HG02885 (cell line): ENCODE results near the gene ACTL8.

Source experiments
- ATAC-seq: cut with Tn5 transposase; IDR thresholded peaks from one replicate; pipeline ENCODE4 v1.9.1; 2021; ENCODE audit warnings: mild to moderate bottlenecking; ENCODE audit not compliant: unreplicated experiment, poor library complexity

ACTL8 gene

DNA sequence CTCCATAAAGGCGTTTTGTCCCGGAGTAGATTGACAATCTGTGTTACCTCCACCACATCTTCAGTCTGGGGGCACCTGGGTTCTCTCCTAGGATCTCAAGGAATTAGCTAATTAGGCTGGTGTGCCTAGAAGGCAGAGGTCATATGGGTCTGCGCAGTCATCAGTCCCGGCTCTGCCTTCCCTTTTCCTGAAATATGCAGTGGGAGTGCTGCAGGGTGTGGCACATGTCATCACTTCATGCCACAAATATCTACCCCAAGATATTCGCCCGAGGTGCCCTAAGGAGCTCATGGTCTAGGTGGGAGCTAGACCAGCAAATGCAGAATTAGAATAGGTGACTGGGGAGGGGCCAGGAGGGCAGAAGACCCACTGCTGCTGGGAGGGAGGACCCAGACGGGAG lies 42.9 kb downstream of the ACTL8 start:
- no peak for ATAC-seq

DNA sequence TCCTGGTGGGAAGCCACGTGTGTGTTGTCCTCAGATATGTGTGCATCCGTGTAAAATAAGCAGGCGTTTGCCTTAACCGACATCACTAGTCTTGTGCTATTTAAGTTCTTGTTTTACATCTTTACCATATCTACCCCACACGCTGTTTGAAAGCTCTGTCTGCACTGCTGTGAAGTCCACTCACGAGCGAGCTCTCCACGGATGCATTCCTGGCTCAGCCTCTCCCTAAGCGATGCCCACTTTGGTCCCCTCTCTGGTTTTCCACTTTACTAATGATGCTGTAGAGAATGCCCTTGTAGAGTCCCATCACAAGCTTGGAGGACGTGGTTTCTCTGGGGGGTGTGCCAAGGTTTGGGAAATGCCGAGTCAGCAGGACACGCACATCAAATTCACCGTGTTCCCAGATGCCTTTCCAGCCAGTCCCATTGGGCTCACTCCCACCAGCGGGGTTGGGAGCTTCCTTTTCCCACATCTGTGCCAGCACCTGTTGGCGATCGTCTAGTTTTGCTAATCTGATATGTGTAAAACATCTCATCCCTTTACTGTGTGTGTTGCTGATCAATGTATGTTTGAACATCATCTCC lies 43.8 kb downstream of the ACTL8 start:
- no peak for ATAC-seq

DNA sequence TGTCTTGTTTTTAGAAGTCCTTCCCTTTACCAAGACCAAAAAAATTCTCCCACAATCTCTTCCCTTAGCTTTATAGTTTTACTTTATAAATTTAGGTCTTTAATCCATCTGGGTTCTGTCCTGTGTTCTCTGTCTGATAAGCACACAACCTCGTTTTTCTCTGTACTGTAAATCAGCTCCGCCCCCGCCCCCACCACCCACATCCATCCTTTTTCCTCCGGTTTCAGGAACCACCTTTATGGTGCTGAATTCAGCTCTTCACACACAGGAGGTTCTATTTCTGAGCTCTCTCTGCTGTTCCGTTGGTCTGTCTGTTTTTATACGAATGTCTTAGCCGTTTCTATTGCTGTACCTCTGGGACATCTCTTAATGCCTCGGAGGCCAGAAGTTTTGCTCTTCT lies 44.5 kb downstream of the ACTL8 start:
- no peak for ATAC-seq

DNA sequence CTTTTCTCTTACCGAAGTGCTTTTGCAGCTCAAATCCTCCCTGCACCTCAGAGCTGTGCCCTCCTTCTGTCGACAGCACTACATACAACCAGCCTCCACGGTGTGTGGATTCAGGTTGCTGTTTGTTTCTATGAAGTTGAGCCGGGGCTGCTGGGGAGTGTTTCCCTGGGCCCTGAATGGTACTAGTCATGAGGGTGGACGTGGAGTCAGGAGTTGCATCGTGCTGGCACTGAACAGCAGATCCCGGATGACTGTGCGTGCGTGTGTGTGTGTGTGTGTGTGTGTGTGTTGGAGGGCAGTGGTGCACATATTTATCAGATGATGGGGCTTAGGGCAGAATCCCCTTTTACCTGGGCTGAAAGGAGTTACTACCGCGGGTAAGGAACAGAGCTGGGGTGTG lies 47.0 kb downstream of the ACTL8 start:
- ATAC-seq, result no peak

DNA sequence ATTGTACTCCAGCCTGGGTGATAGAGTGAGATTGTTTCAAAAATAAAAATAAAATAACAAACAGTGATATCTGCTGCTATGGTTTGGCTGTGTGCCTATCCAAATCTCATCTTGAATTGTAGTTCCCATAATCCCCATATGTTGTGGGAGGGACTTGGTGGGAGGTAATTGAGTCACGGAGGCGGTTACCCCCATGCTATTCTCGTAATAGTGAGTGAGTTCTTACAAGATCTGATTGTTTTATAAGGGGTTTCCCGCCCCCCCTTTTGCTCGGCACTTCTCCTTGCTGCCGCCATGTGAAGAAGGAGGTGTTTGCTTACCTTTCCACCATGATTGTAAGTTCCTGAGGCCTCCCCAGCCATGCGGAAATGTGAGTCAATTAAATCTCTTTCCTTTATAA lies 47.8 kb downstream of the ACTL8 start:
- ATAC-seq, result no peak

DNA sequence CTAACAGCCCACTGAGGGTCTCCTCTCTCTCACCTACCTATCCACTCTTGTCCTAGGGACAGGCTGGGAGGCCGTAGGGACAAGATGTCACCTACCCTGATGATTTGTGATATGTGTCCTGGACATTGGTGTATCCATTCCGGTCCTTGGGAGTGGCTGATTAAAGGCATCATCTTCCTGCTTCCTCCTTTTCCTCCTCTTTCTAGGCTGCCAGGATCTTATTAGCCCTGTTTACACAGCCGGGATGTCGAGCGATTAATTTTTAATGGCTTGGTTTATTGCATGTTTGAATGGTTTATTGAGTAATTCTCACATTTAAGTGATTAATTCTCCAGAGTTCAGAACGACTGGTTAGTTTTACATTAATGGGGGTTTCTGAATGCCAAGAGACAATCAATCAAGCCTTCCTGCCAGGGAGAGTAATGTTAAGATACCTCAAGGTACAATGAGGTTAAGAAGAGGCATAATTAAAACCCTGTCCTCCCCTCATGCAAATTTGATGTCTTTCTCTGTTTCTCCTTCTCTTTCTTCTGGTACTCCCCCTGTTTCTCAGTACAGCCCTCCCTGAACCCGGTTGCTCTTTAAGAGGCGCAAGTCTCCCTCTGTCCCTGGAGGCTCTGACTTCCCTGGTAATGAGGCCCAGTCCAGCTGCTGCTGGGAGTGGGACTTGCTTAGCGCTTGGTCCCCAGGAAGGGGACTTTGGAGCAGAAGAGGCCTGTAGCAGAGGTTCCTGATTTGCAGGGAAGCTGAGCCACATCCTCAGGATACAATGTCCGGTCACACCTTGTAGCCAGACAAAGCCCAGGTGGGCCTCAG lies 50.9 kb downstream of the ACTL8 start:
- ATAC-seq, result no peak

DNA sequence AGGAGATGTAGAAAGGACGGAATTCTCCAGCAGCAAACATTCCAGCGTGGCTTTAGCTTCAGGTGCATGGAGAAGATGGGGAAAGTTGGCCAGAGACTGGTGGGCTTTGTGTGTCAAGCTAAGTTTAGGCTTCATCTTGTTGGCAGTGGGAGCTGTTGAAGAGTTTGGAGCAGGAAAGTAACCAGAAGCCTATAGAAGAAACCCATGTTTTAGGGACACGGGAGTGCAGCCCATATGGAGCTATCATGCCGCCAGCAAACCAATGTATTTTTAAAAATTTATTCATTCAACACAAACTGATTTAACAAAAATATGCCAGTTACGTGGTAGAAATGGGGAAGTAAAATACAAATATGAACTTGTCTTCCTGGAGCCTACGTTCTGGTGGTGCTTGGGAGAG lies 53.7 kb downstream of the ACTL8 start:
- ATAC-seq, result no peak

DNA sequence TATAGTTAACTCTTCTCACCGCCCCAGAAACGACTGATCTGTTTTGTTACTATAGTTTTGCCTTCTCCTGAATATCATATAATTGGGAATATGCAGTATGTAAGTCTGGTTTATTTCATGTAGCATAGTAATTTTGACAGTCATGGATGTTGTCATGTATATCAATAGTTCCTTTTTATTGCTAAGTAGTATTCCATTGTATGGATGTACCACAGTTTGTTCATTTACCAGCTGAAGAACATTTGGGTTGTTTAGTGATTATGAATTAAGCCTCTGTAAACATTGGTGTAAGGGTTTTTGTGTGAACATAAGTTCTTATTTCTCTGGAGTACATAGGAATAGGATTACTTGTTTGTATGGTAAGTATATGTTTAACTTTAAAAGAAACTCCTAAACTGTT lies 55.5 kb downstream of the ACTL8 start:
- no peak for ATAC-seq

DNA sequence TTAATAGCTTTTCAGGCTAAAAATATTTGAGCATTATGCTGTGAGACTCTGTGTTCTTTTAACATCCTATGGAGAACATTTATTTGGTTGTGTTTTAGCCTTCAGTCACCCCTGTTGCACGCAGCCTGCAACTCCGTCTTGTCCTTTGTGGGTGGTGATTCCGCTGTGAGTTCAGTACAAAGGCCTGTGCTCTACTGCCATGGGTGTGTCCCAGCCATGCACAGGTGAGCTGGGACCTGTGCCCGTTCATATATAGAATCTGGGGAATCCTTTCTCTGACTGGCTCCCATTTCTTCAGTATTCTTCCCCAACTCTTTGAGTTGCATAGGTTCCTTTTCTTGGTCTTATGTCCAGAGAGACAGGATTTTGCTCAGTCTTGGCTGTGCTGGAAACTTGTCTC lies 61.4 kb downstream of the ACTL8 start:
- no peak for ATAC-seq

DNA sequence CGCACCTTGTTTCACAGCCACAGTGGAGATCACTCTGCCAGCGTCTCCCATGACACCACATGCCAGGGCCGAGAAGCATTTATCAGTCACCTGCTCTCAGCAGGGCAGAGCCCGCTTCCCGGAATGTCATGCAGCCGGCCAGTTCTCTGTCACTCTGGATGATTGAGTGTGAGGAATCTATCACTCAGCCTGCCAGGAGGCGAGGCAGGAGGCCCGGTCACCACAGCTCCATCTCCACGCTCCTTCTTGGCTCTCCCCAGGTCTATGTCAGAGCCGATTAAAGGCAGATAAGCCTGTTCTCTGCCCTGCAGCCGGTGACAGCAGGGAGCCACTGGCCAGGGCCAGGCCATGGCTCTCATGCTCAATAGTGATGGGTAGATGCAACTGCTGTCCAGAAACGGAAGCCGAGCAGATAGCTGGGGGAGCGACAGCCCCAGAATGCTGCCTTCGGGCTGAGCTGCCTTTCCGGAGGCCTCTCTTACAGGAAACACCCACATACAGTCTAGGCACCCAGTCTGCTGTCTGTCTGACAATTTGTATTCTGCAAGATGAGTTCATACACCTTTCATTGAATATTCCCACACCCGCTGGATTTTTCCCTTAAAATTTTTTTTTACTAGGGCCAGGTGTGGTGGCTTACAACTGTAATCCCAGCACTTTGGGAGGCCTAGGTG lies 64.1 kb downstream of the ACTL8 start:
- ATAC-seq, result no peak

DNA sequence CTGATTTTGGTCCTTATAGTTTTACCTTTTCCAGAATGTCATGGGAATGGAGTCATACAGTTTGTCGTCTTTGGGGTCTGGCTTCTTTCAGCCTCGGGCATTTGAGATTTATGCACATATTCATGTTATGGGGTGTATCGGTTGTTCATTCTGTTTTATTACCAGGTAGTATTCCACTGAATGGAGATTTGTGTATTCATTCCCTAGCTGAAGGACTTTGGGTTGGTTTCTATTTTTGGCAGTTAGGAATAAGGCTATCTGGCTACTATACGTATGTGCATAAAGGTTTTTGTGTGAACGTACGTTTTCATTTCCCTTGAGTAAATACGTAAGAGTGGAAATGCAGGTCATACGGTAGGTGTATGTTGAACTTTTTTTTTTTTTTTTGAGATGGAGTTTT lies 65.1 kb downstream of the ACTL8 start:
- ATAC-seq, result no peak

DNA sequence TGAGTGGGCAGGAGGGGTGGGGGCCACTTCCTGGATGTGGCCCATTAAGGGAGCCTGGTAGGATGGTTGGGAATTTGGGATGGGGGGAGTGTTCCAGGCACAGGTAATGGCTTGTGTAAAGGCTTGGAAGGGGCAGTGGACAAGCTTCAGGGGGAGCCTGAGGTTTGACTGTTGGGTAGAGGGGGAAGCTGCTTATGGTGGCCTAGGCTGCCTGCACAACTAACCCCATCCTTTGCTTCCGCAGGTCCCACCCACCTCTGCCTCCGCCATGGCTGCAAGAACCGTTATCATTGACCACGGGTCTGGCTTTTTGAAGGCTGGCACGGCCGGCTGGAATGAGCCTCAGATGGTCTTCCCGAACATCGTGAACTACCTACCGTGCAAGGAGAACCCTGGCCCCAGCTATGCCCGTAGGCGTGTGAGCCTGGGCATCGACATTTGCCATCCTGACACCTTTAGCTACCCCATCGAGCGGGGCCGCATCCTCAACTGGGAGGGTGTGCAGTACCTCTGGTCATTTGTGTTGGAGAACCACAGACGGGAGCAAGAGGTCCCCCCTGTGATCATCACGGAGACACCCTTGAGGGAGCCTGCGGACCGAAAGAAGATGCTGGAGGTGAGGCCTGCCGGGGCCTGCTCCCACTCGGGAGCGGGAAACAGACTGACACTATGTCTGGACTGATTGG lies 67.8 kb downstream of the ACTL8 start:
- ATAC-seq, result no peak

DNA sequence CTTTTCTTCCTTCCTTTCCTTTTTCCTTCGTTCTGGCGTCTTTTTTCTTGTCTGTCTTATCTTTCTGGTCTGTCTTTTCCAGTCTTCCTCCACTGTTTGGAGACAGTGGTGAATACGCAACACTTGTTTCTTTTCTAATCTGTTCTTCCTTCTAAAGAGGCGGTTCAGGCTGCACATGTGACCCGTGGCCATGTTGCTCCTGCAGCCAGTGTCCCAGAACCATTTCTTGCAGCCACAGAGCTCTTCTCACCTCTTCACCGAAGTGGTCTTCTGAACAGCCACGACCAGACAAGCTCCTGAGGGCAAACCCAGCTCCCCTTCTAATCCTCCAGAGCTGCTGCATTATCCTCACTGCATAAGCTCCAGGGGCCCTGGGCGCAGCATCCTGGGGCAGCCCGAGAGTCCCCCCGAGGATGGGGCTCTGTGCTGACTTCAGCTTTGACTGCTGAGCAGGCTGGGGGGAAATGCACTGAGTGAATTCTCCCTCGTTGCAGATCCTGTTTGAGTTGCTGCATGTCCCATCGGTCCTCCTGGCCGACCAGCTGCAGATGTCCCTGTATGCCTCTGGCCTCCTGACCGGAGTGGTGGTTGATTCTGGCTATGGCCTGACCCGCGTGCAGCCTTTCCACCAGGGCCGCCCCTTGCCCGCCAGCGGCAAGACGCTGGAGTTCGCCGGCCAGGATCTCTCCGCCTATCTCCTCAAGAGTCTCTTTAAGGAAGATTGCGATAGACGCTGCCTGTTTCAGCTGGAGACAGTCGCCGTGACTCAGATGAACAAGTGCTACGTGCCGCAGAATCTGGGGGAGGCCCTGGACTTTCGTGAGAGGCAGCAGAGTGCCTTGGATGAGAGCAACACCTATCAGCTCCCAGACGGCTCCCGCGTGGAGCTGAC lies 70.4 kb downstream of the ACTL8 start:
- no peak for ATAC-seq

DNA sequence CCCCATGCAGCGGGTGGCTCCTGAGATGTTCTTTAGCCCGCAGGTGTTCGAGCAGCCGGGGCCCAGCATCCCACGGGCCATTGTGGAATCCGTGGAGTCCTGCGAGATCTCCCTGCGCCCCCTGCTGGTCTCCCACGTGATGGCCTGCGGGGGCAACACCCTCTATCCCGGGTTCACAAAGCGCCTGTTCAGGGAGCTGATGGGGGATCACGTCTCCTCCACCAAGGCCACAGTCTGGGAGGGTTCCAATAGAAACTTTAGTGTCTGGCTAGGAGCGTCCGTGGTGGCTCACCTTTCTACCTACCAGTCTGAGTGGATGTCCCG lies 71.0 kb downstream of the ACTL8 start:
- ATAC-seq, result no peak

DNA sequence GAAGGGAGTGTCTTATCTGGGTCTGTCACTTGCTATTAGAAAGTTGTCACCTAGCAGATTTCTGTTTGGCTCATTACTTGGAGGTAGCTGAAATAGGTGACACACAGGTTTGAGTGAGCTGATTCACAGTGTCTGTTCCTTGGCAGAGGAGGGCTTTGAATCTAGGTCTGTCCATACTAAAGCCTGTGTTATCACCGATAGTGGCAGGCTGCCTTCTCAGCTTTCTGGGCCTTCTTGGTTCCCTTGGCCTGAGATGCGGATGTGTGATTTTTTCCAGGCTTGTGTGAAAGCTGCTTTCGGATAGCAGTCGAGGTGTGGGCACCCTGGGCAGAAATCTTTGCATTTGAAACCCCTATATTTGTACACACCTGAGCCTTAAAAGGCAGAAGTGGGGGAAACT lies 73.9 kb downstream of the ACTL8 start:
- ATAC-seq, result no peak

DNA sequence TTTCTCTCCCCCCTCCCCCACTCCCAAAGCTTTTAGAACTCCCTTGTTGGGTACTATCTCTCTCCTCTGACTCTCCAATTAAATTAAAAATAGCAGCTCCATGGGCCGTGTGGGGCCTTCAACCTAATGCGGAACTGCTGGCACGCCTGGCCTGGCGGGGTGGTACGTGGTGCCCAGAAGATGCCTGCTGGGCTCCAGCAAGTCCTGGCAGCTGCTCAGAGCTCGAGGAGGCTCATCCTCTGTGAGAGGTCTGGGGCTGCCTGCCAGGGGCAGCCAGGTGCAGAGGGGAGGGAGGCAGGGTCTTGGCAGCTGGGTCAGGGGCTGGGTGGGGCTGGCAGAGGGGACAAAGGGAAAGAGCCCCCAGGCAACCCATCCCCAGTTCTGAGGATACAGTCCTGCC lies 74.4 kb downstream of the ACTL8 start:
- no peak for ATAC-seq

DNA sequence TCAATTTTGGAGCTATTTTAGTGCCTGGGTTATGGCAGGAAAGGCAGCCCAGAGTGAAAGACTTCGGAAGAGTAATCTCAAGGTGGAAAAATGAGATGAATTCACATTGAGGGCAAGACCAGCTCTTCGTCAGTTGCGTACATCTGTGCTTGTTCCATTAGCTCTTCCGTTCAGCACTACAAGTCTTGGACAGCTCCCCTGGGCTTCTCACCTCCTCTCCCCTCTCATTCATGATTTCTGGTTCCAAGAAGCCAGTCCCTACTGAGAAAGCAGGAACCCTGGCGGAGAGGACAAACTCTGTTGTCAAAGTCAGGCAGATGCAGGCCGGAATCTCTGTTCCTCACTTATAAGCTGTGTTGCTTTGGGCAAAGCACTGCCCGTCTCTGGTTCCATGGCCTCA lies 76.5 kb downstream of the ACTL8 start:
- ATAC-seq, result no peak

DNA sequence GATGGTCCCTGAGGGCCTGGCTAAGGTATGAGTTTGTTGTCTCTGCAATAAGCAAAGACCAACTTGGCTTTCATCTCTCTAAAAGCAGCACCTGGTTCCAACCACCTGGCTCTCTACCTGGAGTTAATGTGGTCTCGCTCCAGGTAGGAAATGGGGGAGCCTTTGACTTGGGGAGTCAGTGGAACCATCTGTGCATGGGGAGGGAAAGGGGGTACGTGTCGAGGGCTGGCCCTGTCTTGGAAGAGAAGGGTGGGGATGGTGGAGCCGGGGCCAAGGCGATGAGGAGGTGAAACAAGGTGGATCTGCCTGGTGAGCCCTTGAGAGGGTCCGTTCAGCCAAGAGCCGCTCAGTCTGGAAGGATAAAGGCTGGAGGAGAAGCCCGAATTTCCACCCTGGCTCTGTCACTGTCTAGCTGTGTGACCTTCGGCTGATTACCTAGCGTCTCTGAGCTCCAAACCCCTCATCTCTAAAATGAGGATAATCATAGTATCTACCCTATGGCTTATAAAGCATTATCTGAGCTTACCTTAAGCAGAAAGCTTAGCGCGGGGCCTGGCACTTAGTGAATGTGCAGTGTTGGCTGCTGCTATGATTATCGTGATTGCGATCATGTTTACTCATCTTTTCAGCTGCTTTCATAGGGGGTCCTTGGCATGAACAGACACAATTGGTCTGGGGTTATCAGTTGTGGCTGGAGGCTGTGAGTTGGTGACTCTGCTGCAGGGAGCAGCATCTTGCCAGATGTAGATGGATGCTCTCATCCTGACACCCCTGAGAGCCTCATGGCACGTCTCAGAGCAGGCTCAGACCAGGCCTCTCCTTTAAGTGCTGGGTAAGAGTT lies 78.7 kb downstream of the ACTL8 start:
- ATAC-seq, result no peak

DNA sequence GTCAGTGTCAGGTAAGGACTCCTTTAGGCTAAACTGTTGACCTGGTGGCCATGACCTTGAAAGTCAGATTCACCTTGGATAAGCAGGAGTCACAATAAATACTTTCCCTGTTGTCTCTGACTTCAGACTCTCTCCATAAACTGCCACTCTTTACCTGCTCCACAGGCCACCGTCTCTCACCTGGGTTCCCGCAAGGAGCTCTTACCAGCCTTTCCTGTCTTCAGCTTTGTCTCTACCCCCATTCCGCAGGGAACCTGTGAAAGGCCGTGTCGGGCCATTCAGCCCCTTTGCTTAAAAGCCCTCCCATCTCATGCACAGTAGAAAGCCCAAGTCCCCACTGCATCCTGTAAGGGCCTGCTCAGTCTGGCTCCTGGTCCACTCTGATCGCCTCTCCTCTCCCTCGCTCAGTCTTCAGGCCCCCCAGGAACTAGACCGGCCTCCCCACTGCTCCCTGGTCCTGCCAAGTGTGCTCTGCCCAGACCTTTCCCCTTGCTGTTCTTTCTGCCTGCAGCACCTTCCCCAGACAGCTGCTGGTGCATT lies 79.5 kb downstream of the ACTL8 start:
- no peak for ATAC-seq
